ENCODE measurements around the gene GRID1.

GRID1 gene

GRCh38 chr10:86027346-86027745, 339.2 kb downstream of the GRID1 start:
- no peak overlapping the region for H4K8ac ChIP-seq (ENCODE audit: low read depth, low read length)
- H2AK5ac ChIP-seq (ENCODE audit: low read length): no peak overlapping the region
- no peak overlapping the region for H2BK15ac ChIP-seq (replicated peaks; ENCODE audit: low read depth)
- no peak overlapping the region for H3K9ac ChIP-seq (ENCODE audit: low read length)
- H3K4me3 ChIP-seq (ENCODE audit: low read length): no peak overlapping the region
- peaks cover 10% of the 10 kb centered on the region for H3K4me1 ChIP-seq (ENCODE audit: control insufficient read depth, low read depth, low read length)
- H3K56ac ChIP-seq (ENCODE audit: low read length): no peak overlapping the region
- H3K4me2 ChIP-seq (ENCODE audit: low read length): no peak overlapping the region
- no peak overlapping the region for H3K23ac ChIP-seq (ENCODE audit: low read length)
- no peak overlapping the region for H2BK120ac ChIP-seq (ENCODE audit: low read depth, low read length)
- H3K18ac ChIP-seq (ENCODE audit: low read length): no peak overlapping the region
- no peak for DNase-seq
- no peaks in the 10 kb centered on the region for H3K79me2 ChIP-seq (ENCODE audit: control insufficient read depth, insufficient read depth, low read length)
- no peak overlapping the region for H3K27ac ChIP-seq (ENCODE audit: low read depth, low read length)
- H3K4ac ChIP-seq (ENCODE audit: low read depth, low read length): no peak overlapping the region
- H3K27me3 ChIP-seq (ENCODE audit: insufficient read depth, low read length, poor library complexity): no peaks in the 10 kb centered on the region
- no peak overlapping the region for H4K5ac ChIP-seq (ENCODE audit: low read length)
- no peaks in the 10 kb centered on the region for H3K79me1 ChIP-seq (ENCODE audit: low read length)
- no peaks in the 10 kb centered on the region for H3K36me3 ChIP-seq (ENCODE audit: control insufficient read depth, insufficient read depth, low read length)
- no peak overlapping the region for H2BK5ac ChIP-seq (ENCODE audit: low read length)
- no CpG with 5 or more reads among the region's 2 CpGs for WGBS (ENCODE audit: extremely low coverage, insufficient coverage, low lambda C conversion rate)

GRCh38 chr10:86025509-86025908, 341.1 kb downstream of the GRID1 start:
- H4K8ac ChIP-seq (ENCODE audit: low read depth, low read length): no peak overlapping the region
- WGBS (ENCODE audit: extremely low coverage, insufficient coverage, low lambda C conversion rate): no CpG with 5 or more reads among the region's 3 CpGs

GRCh38 chr10:86024281-86025041, 342.1 kb downstream of the GRID1 start:
- Histone ChIP-seq H3K23ac (ENCODE audit: low read length) (no peak overlapping the region), H2BK120ac (ENCODE audit: low read depth, low read length) (no peak overlapping the region), H4K8ac (ENCODE audit: low read depth, low read length) (no peak overlapping the region), H3K79me2 (ENCODE audit: control insufficient read depth, insufficient read depth, low read length) (no peaks in the 10 kb centered on the region), H2AK5ac (ENCODE audit: low read length) (no peak overlapping the region), H2BK5ac (ENCODE audit: low read length) (peak overlapping the region; percentile 37), H3K36me3 (ENCODE audit: control insufficient read depth, insufficient read depth, low read length) (no peaks in the 10 kb centered on the region), H3K4me2 (ENCODE audit: low read length) (no peak overlapping the region), H2BK15ac (replicated peaks; ENCODE audit: low read depth) (no peak overlapping the region), H3K4me1 (ENCODE audit: control insufficient read depth, low read depth, low read length) (peaks cover 10% of the 10 kb centered on the region), H3K27ac (ENCODE audit: low read depth, low read length) (peak overlapping the region; percentile 67), H3K18ac (ENCODE audit: low read length) (no peak overlapping the region), H3K9ac (ENCODE audit: low read length) (no peak overlapping the region), H3K4ac (ENCODE audit: low read depth, low read length) (peak overlapping the region; percentile 75), H4K5ac (ENCODE audit: low read length) (no peak overlapping the region), H3K4me3 (ENCODE audit: low read length) (no peak overlapping the region), H3K27me3 (ENCODE audit: insufficient read depth, low read length, poor library complexity) (no peaks in the 10 kb centered on the region), H3K56ac (ENCODE audit: low read length) (peak overlapping the region; percentile 70), H3K79me1 (ENCODE audit: low read length) (no peaks in the 10 kb centered on the region)
- peak; percentile 86 for DNase-seq
- no CpG with 5 or more reads among the region's 8 CpGs for whole genome bisulfite sequencing (ENCODE audit: extremely low coverage, insufficient coverage, low lambda C conversion rate)

More at GRCh38 chr10:86025509-86025908, 341.1 kb downstream of the GRID1 start:
- no peak overlapping the region for H3K27ac ChIP-seq (ENCODE audit: low read depth, low read length)
- H3K4me1 ChIP-seq (ENCODE audit: control insufficient read depth, low read depth, low read length): peaks cover 10% of the 10 kb centered on the region
- H3K9ac ChIP-seq (ENCODE audit: low read length): no peak overlapping the region
- H3K56ac ChIP-seq (ENCODE audit: low read length): no peak overlapping the region
- H2BK120ac ChIP-seq (ENCODE audit: low read depth, low read length): no peak overlapping the region
- H3K79me1 ChIP-seq (ENCODE audit: low read length): no peaks in the 10 kb centered on the region
- H3K36me3 ChIP-seq (ENCODE audit: control insufficient read depth, insufficient read depth, low read length): no peaks in the 10 kb centered on the region
- H3K27me3 ChIP-seq (ENCODE audit: insufficient read depth, low read length, poor library complexity): no peaks in the 10 kb centered on the region
- H2BK5ac ChIP-seq (ENCODE audit: low read length): no peak overlapping the region
- H3K4me3 ChIP-seq (ENCODE audit: low read length): no peak overlapping the region
- H3K23ac ChIP-seq (ENCODE audit: low read length): no peak overlapping the region
- H3K4me2 ChIP-seq (ENCODE audit: low read length): no peak overlapping the region
- no peak overlapping the region for H2BK15ac ChIP-seq (replicated peaks; ENCODE audit: low read depth)
- no peak overlapping the region for H4K5ac ChIP-seq (ENCODE audit: low read length)
- no peak for DNase-seq
- H2AK5ac ChIP-seq (ENCODE audit: low read length): no peak overlapping the region
- peak overlapping the region; percentile 75 for H3K4ac ChIP-seq (ENCODE audit: low read depth, low read length)
- no peak overlapping the region for H3K18ac ChIP-seq (ENCODE audit: low read length)
- no peaks in the 10 kb centered on the region for H3K79me2 ChIP-seq (ENCODE audit: control insufficient read depth, insufficient read depth, low read length)

- H3K9ac ChIP-seq (ENCODE audit: low read length): no peak overlapping the region
- no peak overlapping the region for H3K4ac ChIP-seq (ENCODE audit: low read depth, low read length)
- no peak overlapping the region for H3K18ac ChIP-seq (ENCODE audit: low read length)
- H3K79me1 ChIP-seq (ENCODE audit: low read length): no peaks in the 10 kb centered on the region
- H4K5ac ChIP-seq (ENCODE audit: low read length): no peak overlapping the region
- H3K36me3 ChIP-seq (ENCODE audit: control insufficient read depth, insufficient read depth, low read length): no peaks in the 10 kb centered on the region
- no peak overlapping the region for H2BK15ac ChIP-seq (replicated peaks; ENCODE audit: low read depth)
- H3K23ac ChIP-seq (ENCODE audit: low read length): no peak overlapping the region
- no peak overlapping the region for H2AK5ac ChIP-seq (ENCODE audit: low read length)
- no peak overlapping the region for H2BK5ac ChIP-seq (ENCODE audit: low read length)
- H3K27me3 ChIP-seq (ENCODE audit: insufficient read depth, low read length, poor library complexity): no peaks in the 10 kb centered on the region
- H3K56ac ChIP-seq (ENCODE audit: low read length): no peak overlapping the region
- no peak overlapping the region for H3K4me3 ChIP-seq (ENCODE audit: low read length)
- H4K8ac ChIP-seq (ENCODE audit: low read depth, low read length): no peak overlapping the region
- H3K4me2 ChIP-seq (ENCODE audit: low read length): no peak overlapping the region
- no peaks in the 10 kb centered on the region for H3K79me2 ChIP-seq (ENCODE audit: control insufficient read depth, insufficient read depth, low read length)
- H3K4me1 ChIP-seq (ENCODE audit: control insufficient read depth, low read depth, low read length): peaks cover 10% of the 10 kb centered on the region
- H3K27ac ChIP-seq (ENCODE audit: low read depth, low read length): no peak overlapping the region
- WGBS (ENCODE audit: extremely low coverage, insufficient coverage, low lambda C conversion rate): no CpG with 5 or more reads among the region's 4 CpGs
- H2BK120ac ChIP-seq (ENCODE audit: low read depth, low read length): no peak overlapping the region
- no peak for DNase-seq
Observed at GRCh38 chr10:86023931-86024280, 342.7 kb downstream of the GRID1 start.

GRCh38 chr10:86023336-86023735, 343.3 kb downstream of the GRID1 start:
- Histone ChIP-seq H4K5ac (ENCODE audit: low read length) (no peak overlapping the region), H3K4me1 (ENCODE audit: control insufficient read depth, low read depth, low read length) (peaks cover 10% of the 10 kb centered on the region), H2BK15ac (replicated peaks; ENCODE audit: low read depth) (no peak overlapping the region), H2AK5ac (ENCODE audit: low read length) (peak overlapping the region; percentile 25), H2BK5ac (ENCODE audit: low read length) (peak overlapping the region; percentile 39), H3K9ac (ENCODE audit: low read length) (no peak overlapping the region), H3K27me3 (ENCODE audit: insufficient read depth, low read length, poor library complexity) (no peaks in the 10 kb centered on the region), H4K8ac (ENCODE audit: low read depth, low read length) (no peak overlapping the region), H3K4me2 (ENCODE audit: low read length) (no peak overlapping the region), H2BK120ac (ENCODE audit: low read depth, low read length) (no peak overlapping the region), H3K36me3 (ENCODE audit: control insufficient read depth, insufficient read depth, low read length) (no peaks in the 10 kb centered on the region), H3K79me2 (ENCODE audit: control insufficient read depth, insufficient read depth, low read length) (no peaks in the 10 kb centered on the region), H3K4ac (ENCODE audit: low read depth, low read length) (no peak overlapping the region), H3K56ac (ENCODE audit: low read length) (peak overlapping the region; percentile 17), H3K4me3 (ENCODE audit: low read length) (no peak overlapping the region), H3K18ac (ENCODE audit: low read length) (no peak overlapping the region), H3K79me1 (ENCODE audit: low read length) (no peaks in the 10 kb centered on the region), H3K23ac (ENCODE audit: low read length) (no peak overlapping the region), H3K27ac (ENCODE audit: low read depth, low read length) (no peak overlapping the region)
- no peak for DNase-seq
- no CpG with 5 or more reads among the region's 3 CpGs for WGBS (ENCODE audit: extremely low coverage, insufficient coverage, low lambda C conversion rate)

GRCh38 chr10:86022906-86023305, 343.7 kb downstream of the GRID1 start:
- no peak overlapping the region for H2BK15ac ChIP-seq (replicated peaks; ENCODE audit: low read depth)
- no peak overlapping the region for H3K23ac ChIP-seq (ENCODE audit: low read length)
- H3K18ac ChIP-seq (ENCODE audit: low read length): no peak overlapping the region
- H3K4me2 ChIP-seq (ENCODE audit: low read length): no peak overlapping the region
- no peak overlapping the region for H3K27ac ChIP-seq (ENCODE audit: low read depth, low read length)
- WGBS (ENCODE audit: extremely low coverage, insufficient coverage, low lambda C conversion rate): no CpG with 5 or more reads among the region's 4 CpGs
- no peaks in the 10 kb centered on the region for H3K79me2 ChIP-seq (ENCODE audit: control insufficient read depth, insufficient read depth, low read length)
- H3K56ac ChIP-seq (ENCODE audit: low read length): no peak overlapping the region
- H3K27me3 ChIP-seq (ENCODE audit: insufficient read depth, low read length, poor library complexity): no peaks in the 10 kb centered on the region
- no peaks in the 10 kb centered on the region for H3K79me1 ChIP-seq (ENCODE audit: low read length)
- no peak overlapping the region for H4K5ac ChIP-seq (ENCODE audit: low read length)
- H4K8ac ChIP-seq (ENCODE audit: low read depth, low read length): no peak overlapping the region
- no peaks in the 10 kb centered on the region for H3K36me3 ChIP-seq (ENCODE audit: control insufficient read depth, insufficient read depth, low read length)
- no peak overlapping the region for H2AK5ac ChIP-seq (ENCODE audit: low read length)
- peaks cover 10% of the 10 kb centered on the region for H3K4me1 ChIP-seq (ENCODE audit: control insufficient read depth, low read depth, low read length)
- no peak overlapping the region for H2BK5ac ChIP-seq (ENCODE audit: low read length)
- H3K9ac ChIP-seq (ENCODE audit: low read length): no peak overlapping the region
- no peak overlapping the region for H2BK120ac ChIP-seq (ENCODE audit: low read depth, low read length)
- H3K4ac ChIP-seq (ENCODE audit: low read depth, low read length): no peak overlapping the region
- no peak overlapping the region for H3K4me3 ChIP-seq (ENCODE audit: low read length)
- no peak for DNase-seq
